Activated CD4-positive, alpha-beta T cell treated with anti-CD3 and anti-CD28 coated beads, Interleukin-2, amount 10 ng/mL, durations not matched to agents 24 days and 14 days (primary cell): Measurements from ENCODE around the gene HES7. TPM values are rescaled to one million over a fixed set of nuclear protein-coding genes. Genes with fewer than 3 reads are reported as not detected.
"Not testable (repeated sequence)": the region's sequence is repeated elsewhere in the genome, so short reads cannot be mapped to it uniquely, and the experiment has no call there.

Source experiments
- DNase-seq: peaks from one replicate; pipeline ENCODE4 v3.0.0; 2022
- H3K27ac Mint-ChIP-seq: one replicate; pipeline ENCODE4 v1.8.0; 2022; ENCODE audit warnings: mild to moderate bottlenecking, mixed read lengths
- H3K27me3 Mint-ChIP-seq: one replicate; pipeline ENCODE4 v1.8.0; 2022; ENCODE audit warnings: mixed read lengths
- H3K36me3 Mint-ChIP-seq: one replicate; pipeline ENCODE4 v1.8.0; 2022; ENCODE audit warnings: low read depth, mild to moderate bottlenecking, mixed read lengths
- H3K4me1 Mint-ChIP-seq: one replicate; pipeline ENCODE4 v1.8.0; 2021; ENCODE audit warnings: mixed read lengths
- H3K4me3 Mint-ChIP-seq: one replicate; pipeline ENCODE4 v1.8.0; 2022; ENCODE audit warnings: mild to moderate bottlenecking, moderate library complexity, mixed read lengths
- H3K9me3 Mint-ChIP-seq: one replicate; pipeline ENCODE4 v1.8.0; 2021; ENCODE audit warnings: mixed read lengths
- intact Hi-C: fragments of 100-400 bp; cut with micrococcal nuclease; formaldehyde crosslinking; loops from one replicate; pipeline ENCODE4 v1.15.1; 2023
- total RNA-seq: library from RNA; stranded (reverse); gene quantifications from 2 replicates; pipeline ENCODE4 v1.2.3, GENCODE V29; 2022

The HES7 gene
- total RNA-seq, 1 donor from 2014 or later: 2.1 TPM

DNA sequence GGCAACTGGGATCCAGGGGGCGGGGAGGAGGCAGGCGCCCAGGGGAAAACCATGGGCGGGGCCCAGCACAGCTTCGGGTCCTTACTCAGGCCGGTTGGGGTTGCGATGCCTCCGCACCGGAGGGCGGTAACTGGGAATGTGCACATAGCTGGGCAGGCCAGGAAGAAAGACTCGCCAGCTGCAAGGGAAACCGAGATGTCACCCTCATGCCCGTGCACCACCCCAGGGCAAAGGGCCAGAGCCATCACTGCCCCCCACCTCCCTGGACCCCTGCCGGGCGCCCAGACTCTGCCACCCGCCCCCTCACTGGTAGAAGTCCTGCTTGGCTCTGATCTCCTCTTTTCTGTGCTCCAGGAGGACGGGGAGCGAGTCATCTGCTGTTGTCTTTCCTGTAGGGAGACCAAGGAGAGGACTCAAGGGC, 43.1 kb downstream of the HES7 start:
- Mint-ChIP-seq H3K36me3 (peaks cover 3% of the 10 kb centered on the region), H3K27me3 (peaks cover 7% of the 10 kb centered on the region), H3K4me3 (peak overlapping the region; percentile 85), H3K4me1 (peaks cover 9% of the 10 kb centered on the region), H3K9me3 (no peaks in the 10 kb centered on the region), H3K27ac (no peak overlapping the region)
- no peak for DNase-seq
- intact Hi-C loops: loop anchor here (1.0 kb wide), 1 partner anchor 38 kb away; no protein-coding TSS in a partner anchor

DNA sequence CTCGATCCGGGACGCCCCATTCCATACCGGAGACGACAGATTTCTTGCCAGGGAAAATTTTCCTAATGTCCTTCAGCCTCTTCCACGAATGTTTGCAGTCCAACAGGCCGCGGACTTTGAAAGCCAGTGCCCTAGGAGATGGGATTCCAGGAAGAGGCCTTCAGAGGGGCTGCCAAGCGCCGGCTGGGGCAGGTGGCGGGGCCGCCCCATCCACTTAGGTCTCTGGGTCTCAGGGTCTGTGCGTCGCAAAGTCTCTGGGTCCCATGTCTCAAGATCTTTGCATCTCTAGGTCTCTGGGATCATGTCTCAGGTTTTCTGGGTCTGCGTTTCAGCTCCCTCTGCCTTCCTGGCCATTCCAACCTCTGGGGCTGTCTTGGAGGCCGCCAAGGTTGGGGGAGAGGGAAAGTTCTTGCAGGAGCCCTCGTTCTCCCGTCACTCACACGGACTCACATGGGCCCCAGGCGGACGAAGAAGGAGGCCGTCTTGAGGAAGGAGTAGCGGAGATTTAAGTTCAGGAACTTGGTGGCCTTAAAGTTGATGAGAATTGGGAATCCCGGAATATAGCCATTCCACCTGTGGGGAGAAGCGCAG, 43.6 kb downstream of the HES7 start:
- Mint-ChIP-seq H3K36me3 (peaks cover 3% of the 10 kb centered on the region), H3K27ac (peak overlapping the region; percentile 86), H3K4me3 (peak overlapping the region; percentile 85), H3K27me3 (peaks cover 10% of the 10 kb centered on the region), H3K4me1 (peaks cover 9% of the 10 kb centered on the region), H3K9me3 (no peaks in the 10 kb centered on the region)
- no peak for DNase-seq
- intact Hi-C loops: loop anchor here (1.0 kb wide), 1 partner anchor 39 kb away; no protein-coding TSS in a partner anchor

DNA sequence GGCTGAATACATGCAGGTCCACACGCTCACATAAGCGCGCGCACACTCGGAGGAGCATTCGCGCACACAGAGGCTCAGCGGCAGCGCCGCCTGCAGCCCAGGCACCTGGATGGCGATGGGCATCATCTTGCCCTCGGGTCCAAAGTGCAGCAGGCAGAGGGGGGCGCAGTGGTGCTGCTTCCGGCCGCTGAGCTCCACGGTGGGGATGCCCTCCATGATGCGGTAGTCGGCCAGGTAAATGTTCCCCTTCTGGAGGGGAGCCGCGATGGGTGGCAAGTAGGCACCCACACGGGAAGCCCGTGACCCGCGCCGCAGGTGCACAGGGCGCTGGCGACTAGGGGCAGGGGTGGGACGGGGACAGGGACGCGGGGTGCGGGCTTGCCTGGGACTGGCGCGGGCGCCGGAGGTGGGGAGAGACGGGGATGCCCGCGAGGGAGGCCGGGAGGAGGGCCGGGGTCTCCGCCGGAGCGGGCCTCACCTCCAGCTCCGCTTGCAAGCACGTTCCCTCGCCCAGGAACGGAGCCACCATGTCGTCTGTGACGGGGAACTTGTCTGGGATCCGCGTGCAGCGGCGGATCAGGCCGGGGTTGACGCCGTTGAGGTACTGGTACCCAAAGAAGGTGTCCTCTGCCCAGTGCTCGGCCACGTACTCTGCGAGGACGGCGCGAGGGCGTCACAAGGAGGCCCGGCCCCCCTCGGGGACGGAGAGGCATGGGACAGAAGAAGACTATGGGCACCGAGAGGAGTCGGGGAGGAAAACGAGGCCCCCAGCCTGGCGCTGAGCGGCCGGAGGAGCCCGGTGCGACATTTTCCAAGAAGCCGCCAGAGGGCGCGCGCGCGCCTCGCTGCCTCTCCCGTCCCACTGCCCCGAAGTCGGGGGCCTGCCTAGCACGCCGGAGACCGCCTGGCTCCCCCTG, 44.4 kb downstream of the HES7 start:
- H3K9me3 Mint-ChIP-seq: no peaks in the 10 kb centered on the region
- peaks cover 3% of the 10 kb centered on the region for H3K36me3 Mint-ChIP-seq
- peaks cover 17% of the 10 kb centered on the region for H3K27me3 Mint-ChIP-seq
- H3K27ac Mint-ChIP-seq: peak overlapping the region; percentile 86
- peak; percentile 93 for DNase-seq
- H3K4me1 Mint-ChIP-seq: peaks cover 9% of the 10 kb centered on the region
- H3K4me3 Mint-ChIP-seq: peak overlapping the region; percentile 85
- intact Hi-C loops: loop anchor here (1.0 kb wide), 2 partner anchors 19 to 40 kb away; no protein-coding TSS in a partner anchor

DNA sequence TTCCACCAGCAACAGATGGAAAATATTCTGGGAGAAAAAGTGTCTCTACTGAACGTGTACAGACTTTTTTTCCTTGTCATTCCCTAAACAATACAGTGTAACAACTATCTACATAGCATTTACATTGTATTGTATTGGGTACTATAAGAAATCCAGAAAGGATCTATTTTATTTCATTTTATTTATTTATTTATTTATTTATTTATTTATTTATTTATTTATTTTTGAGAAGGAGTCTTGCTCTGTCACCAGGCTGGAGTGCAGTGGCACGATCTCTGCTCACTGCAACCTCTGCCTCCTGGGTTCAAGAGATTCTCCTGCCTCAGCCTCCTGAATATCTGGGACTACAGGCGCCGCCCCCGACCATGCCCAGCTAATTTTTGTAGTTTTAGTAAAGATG, 46.0 kb downstream of the HES7 start:
- H3K4me1 Mint-ChIP-seq: peaks cover 23% of the 10 kb centered on the region
- peak overlapping the region; percentile 38 for H3K27ac Mint-ChIP-seq
- not testable (repeated sequence) for H3K4me3 Mint-ChIP-seq

DNA sequence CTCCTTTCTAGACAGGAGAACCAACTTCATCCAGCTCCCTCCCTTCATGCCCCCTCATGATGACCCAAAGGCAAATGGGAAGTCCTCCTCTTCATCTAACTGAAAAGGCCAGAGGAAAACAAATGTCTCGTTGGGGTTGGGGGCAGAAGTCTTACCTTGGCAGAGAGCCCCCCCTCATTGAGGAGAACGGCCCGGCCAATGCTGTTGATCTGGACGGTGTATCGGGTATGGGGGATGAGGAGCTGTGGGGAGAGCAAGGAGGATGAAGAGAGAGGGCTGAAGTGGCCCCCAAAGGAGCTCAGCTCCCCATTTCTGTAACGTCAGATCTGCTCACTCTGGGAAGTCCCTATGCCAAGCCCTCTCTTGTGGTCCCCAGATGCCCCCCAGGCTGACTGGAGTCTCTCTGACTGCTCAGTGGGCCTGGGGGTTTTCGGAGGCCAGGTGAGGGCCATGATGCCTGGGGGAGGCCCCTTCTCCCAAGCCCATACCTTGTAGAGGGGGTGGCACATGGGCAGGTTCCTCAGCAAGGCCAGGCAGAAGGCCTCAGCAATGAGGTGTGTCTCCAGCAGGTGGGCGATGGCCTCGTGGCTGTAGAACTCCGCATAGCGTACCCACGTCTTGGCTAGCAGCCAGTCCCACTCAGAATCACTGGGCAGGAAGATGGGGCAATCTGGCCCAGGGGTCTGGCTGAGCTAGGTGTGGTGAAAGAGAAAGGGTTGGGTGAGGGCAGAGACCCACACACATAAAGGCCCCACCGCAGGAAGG, 47.2 kb downstream of the HES7 start:
- Mint-ChIP-seq H3K36me3 (peaks cover under 1% of the 10 kb centered on the region), H3K4me3 (no peak overlapping the region), H3K27ac (no peak overlapping the region), H3K4me1 (peaks cover 27% of the 10 kb centered on the region), H3K9me3 (no peaks in the 10 kb centered on the region), H3K27me3 (peaks cover 43% of the 10 kb centered on the region)
- intact Hi-C loops: no loop called here
- no peak for DNase-seq

More for the DNA sequence above, 46.0 kb downstream of the HES7 start:
- H3K9me3 Mint-ChIP-seq, intact Hi-C loops, H3K36me3 Mint-ChIP-seq, DNase-seq: not testable (repeated sequence)
- peaks cover 32% of the 10 kb centered on the region for H3K27me3 Mint-ChIP-seq

DNA sequence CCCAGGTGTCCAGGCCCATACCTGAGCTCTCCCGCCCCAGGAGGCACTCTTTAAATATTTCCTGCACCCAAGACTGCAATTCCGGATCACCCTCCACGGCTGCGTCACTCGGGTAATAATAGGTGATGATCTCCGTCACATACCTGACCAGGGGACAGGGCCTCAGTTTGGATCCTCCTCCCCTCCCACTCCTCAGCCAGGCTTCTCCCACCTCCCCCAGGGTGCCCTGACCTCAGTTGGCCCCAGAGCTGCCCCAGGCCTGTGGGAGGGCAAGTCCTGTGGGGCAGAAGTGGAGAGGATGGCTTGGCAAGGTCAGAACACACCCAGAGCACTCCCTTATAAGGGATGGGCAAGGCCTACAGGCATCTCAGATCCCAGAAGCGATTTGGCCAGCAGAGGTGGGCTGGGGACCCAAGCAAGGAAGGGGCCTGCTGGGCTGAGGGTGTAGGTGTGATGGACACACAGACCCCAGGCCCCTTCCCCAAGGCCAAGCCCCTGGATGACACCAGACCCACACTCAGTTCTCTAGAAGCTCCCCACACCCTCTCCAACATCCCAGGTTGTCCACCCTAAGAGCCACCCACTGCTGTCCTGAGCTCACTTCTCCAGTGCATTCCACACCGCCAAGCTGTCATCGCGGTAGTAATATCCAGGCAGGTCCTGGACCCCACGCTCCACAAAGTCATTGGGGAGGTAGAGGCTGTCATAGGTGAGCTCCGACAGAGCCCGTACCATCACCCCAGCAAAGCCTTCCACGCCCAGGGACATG, 48.1 kb downstream of the HES7 start:
- H3K4me1 Mint-ChIP-seq: peaks cover 25% of the 10 kb centered on the region
- H3K36me3 Mint-ChIP-seq: no peaks in the 10 kb centered on the region
- H3K9me3 Mint-ChIP-seq: no peaks in the 10 kb centered on the region
- H3K4me3 Mint-ChIP-seq: no peak overlapping the region
- H3K27me3 Mint-ChIP-seq: peaks cover 51% of the 10 kb centered on the region
- no peak for DNase-seq
- H3K27ac Mint-ChIP-seq: no peak overlapping the region
- intact Hi-C loops: no loop called here

DNA sequence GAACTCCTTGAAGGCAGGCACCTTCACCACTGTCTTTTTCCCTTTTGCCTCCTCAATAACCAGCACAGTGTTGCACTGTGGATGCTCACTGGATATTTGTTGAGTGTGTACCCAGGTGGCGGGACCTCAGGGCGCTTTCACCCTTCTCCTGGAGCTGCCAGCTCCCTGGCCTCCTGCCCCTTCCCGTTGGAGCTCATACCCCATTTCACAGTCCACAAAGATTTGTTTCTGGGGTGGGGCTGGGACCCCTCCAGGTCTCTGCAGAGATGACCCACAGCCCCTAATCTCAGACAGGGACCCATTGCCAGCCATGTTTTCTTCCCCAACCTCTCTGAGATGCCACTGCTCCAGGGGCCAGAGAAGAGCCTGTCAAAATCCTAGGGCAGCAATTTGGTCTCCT, 48.8 kb downstream of the HES7 start:
- no peak overlapping the region for H3K27ac Mint-ChIP-seq
- H3K4me3 Mint-ChIP-seq: no peak overlapping the region
- no peaks in the 10 kb centered on the region for H3K36me3 Mint-ChIP-seq
- H3K9me3 Mint-ChIP-seq: no peaks in the 10 kb centered on the region
- H3K4me1 Mint-ChIP-seq: peaks cover 23% of the 10 kb centered on the region
- intact Hi-C loops: no loop called here
- peaks cover 55% of the 10 kb centered on the region for H3K27me3 Mint-ChIP-seq
- no peak for DNase-seq

DNA sequence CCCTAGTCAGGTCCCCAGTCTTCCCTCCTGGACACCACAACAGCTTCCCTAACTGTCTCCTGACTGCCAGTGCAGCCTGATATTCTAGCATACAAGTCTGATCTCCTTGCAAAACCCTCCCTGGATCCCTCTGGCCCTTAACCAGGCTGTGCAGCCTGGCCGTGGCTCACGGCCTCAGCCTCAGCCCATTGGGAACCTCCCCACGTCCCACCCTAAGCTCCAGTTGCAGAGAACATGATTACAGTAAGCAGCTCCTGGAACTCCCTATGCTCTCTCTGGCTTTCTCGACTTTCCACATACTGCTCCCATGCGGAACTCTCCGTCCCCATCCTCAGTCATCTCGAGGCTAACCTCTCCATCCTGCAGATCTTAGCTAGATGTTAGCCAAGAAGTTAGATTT, 49.4 kb downstream of the HES7 start:
- no peak for DNase-seq
- H3K27me3 Mint-ChIP-seq: peaks cover 57% of the 10 kb centered on the region
- H3K36me3 Mint-ChIP-seq: no peaks in the 10 kb centered on the region
- H3K27ac Mint-ChIP-seq: no peak overlapping the region
- intact Hi-C loops: no loop called here
- no peaks in the 10 kb centered on the region for H3K9me3 Mint-ChIP-seq
- peaks cover 20% of the 10 kb centered on the region for H3K4me1 Mint-ChIP-seq
- peak overlapping the region; percentile 6 for H3K4me3 Mint-ChIP-seq

DNA sequence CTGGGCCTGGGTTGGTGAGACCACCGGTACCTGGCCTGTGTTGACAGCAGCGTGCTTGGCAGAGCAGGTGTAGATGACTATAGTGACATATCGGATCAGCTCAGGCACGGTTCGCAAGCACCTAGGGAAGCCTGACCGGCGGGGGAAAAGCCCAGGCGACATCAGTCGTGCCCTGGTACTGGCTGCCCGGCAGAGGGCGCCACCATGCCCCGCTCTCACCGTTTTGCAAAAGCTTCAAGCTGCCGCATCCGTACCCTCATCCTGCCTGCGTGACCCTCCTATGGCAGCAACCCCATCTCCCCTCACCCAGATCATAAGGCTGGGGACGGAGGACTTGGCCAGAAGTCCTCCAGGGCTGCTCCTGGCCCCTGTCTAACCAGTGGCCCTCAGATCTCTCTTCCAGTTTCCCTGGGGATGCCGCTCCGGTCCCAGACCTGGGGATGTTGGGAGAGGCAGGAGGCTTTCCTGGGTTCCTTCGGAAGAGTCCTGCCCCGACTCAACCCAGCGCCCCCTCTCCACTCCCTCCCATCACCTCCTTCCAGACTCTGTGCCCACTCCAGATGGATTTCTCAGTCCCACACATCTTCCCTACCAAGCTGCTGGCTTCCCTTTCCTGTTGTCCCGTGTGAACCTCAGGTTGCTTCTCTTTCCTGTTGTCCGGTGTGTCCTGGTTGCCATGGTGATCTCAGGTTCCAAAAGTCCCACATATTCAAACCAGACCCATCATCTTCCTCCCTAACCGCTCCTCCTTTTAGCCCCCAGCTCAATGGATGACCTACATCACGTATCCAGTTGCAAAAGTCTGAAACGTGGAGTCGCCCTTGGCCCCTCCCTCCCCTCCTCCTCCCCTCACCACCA, 50.0 kb downstream of the HES7 start:
- Mint-ChIP-seq H3K4me1 (peaks cover 18% of the 10 kb centered on the region), H3K27ac (no peak overlapping the region), H3K36me3 (no peaks in the 10 kb centered on the region), H3K27me3 (peaks cover 58% of the 10 kb centered on the region), H3K9me3 (no peaks in the 10 kb centered on the region), H3K4me3 (peak overlapping the region; percentile 73)
- peak; percentile 95 for DNase-seq
- intact Hi-C loops: loop anchor here (1.0 to 2.0 kb wide), 2 partner anchors 17 to 45 kb away; partner anchors contain the start of gene ALOXE3

DNA sequence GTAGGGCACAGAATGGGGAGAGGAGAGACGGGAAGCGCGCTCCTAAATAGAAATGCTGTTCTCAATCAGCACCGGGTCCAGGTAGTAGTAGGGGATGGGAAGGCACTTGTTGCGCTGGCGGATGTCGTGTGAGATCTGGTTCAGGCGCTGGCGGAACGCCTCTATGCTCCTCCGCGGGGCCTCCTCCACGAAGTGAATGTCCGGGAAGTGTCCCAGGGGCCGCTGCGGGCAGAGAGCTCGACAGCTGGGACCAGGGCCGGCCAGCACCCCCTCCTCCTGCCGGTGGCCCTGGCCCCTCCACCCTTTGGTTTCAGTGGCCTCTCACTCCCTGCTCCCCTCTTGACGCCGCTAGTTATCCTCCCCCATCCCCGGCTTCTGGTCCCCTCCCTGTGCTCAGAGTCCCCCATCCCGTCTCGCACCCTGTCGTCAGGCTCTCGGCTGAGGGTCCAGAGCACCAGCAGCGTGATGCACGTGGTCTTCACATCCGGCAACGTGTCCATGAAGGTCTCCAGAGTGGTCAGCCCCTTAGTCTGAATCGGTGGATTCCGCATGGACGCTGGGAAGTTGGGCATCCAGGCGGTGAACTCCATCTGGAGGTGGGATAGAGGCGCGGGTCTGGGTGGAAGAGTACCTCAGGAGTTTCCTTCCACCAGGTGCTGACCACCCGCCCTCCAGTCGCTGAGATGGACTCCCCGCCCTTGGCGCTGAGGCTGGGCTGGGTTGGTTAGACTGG, 51.0 kb downstream of the HES7 start:
- Mint-ChIP-seq H3K27ac (peak overlapping the region; percentile 51), H3K27me3 (peaks cover 58% of the 10 kb centered on the region), H3K4me3 (peak overlapping the region; percentile 73), H3K4me1 (peaks cover 18% of the 10 kb centered on the region), H3K9me3 (no peaks in the 10 kb centered on the region), H3K36me3 (no peaks in the 10 kb centered on the region)
- intact Hi-C loops: loop anchor here (1.0 to 2.0 kb wide), 2 partner anchors 16 to 46 kb away; partner anchors contain the start of gene ALOXE3
- peak; percentile 79 for DNase-seq

DNA sequence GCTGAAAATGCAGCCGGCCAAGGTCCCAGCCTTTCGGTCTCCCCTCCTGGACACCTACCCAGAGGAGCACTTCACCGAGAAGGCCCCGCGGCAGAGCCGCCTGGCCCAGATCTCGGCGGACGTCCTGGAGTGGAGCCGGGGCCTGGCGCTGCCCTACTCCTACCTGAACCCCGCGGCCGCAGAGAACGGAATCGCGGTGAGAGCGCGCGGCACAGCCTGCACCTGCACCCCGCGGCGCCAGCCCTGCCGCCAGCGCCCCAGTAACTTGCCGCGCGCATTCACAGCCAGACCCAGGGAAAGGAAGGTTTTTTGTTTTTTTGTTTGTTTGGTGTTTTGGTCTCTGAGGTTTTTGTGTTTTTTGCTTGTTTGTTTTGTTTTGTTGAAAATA, 51.6 kb downstream of the HES7 start:
- Mint-ChIP-seq H3K27me3 (peaks cover 57% of the 10 kb centered on the region), H3K27ac (peak overlapping the region; percentile 3), H3K36me3 (no peaks in the 10 kb centered on the region), H3K9me3 (no peaks in the 10 kb centered on the region), H3K4me3 (peak overlapping the region; percentile 73), H3K4me1 (peaks cover 18% of the 10 kb centered on the region)
- intact Hi-C loops: loop anchor here (2.0 kb wide), 1 partner anchor 46 kb away; the partner anchor contains the start of gene ALOXE3
- DNase-seq: peak; percentile 67

DNA sequence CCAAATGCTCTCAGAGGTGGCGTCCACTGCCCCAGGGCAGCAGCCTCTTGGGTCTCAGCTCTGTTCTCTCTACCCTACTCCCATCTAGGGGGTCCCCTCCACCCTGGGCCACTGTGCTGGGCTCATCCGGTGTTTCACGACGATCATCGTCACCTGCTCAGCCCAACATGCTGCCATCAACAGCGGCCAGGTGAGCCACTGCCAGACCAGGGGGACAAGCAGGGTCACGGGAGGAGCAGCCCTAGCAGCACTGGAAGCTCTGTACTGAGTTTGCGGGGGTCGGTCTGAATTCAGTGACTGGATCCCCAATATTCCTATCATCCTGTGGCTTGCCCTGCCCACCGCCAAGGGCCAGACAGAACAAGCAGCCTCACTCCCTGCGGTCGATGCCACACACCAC, 52.4 kb downstream of the HES7 start:
- H3K27me3 Mint-ChIP-seq: peaks cover 60% of the 10 kb centered on the region
- H3K4me3 Mint-ChIP-seq: no peak overlapping the region
- H3K27ac Mint-ChIP-seq: no peak overlapping the region
- H3K4me1 Mint-ChIP-seq: peaks cover 18% of the 10 kb centered on the region
- H3K36me3 Mint-ChIP-seq: no peaks in the 10 kb centered on the region
- no peaks in the 10 kb centered on the region for H3K9me3 Mint-ChIP-seq
- intact Hi-C loops: no loop called here
- DNase-seq: no peak
